Transverse colon (tissue), 4 donors: ENCODE data around the gene SUCLG2. TPM values are rescaled to one million over a fixed set of nuclear protein-coding genes. Genes with fewer than 3 reads are reported as not detected.
"Not testable (repeated sequence)": the region's sequence is repeated elsewhere in the genome, so short reads cannot be mapped to it uniquely, and the experiment has no call there.

Source experiments
- DNase-seq: peaks from one replicate; pipeline ENCODE4 v3.0.0-alpha.2; 2019
- H3K27ac ChIP-seq, 4 donors: fragments of 200-600 bp; sonication (generic); 2 replicates each; pipeline ENCODE4 v1.5.1; 2016 to 2018; ENCODE audit warnings: inconsistent platforms in 4 of 4
- H3K27me3 ChIP-seq: fragments of 200-600 bp; sonication (generic); 2 replicates; pipeline ENCODE4 v1.5.1; 2017; ENCODE audit warnings: inconsistent platforms
- H3K36me3 ChIP-seq, 4 donors: fragments of 200-600 bp; sonication (generic); 2 replicates each; pipeline ENCODE4 v1.5.1; 2017 to 2019; ENCODE audit warnings: inconsistent platforms in 4 of 4
- H3K4me1 ChIP-seq, 4 donors: fragments of 200-600 bp; sonication (generic); 2 replicates each; pipeline ENCODE4 v1.5.1; 2017 to 2020; ENCODE audit warnings: inconsistent platforms in 4 of 4
- H3K4me3 ChIP-seq, 4 donors: fragments of 200-600 bp; sonication (generic); 1 replicate in 1 of 4; 2 replicates in 3 of 4; pipeline versions ENCODE4 v1.5.1 to v1.6.1; 2017 to 2019; ENCODE audit warnings: inconsistent platforms in 4 of 4
- H3K9me3 ChIP-seq, 2 donors: fragments of 200-600 bp; sonication (generic); 2 replicates each; pipeline ENCODE4 v1.5.1; 2017 to 2019; ENCODE audit warnings: inconsistent platforms in 2 of 2
- CTCF ChIP-seq, 5 experiments: fragments of 200-600 bp in 3 of 5; fragments of 450-650 bp in 2 of 5; sonication (generic) in 3 of 5; IDR thresholded peaks; 1 replicate in 2 of 5; 2 replicates in 3 of 5; pipeline ENCODE4 v1.5.1; 2016 to 2017; ENCODE audit warnings: antibody characterized with exemption in 5 of 5, inconsistent platforms in 3 of 5, mild to moderate bottlenecking in 2 of 5, moderate library complexity in 1 of 5
- EP300 ChIP-seq: sonication (generic); formaldehyde crosslinking; IDR thresholded peaks from one replicate; pipeline ENCODE4 v1.6.1; 2017; ENCODE audit warnings: antibody characterized with exemption, low read depth
- POLR2A ChIP-seq: fragments of 450-650 bp; IDR thresholded peaks from one replicate; pipeline ENCODE4 v1.6.1; 2016; ENCODE audit warnings: antibody characterized with exemption, mild to moderate bottlenecking, moderate library complexity
- POLR2AphosphoS5 ChIP-seq, 3 donors: sonication (generic); formaldehyde crosslinking; IDR thresholded peaks; one replicate each; pipeline ENCODE4 v1.6.1; 2016; ENCODE audit warnings: antibody characterized with exemption in 3 of 3
- WGBS, 2 donors: methylation state at CpG; one replicate each; pipeline ENCODE4 v1.1.5; 2018; ENCODE audit warnings: low coverage in 1 of 2; 5-methylcytosine and 5-hydroxymethylcytosine counted together
- in situ Hi-C, 4 donors: fragments of 200-750 bp; cut with MboI; loops; one replicate each; pipeline versions ENCODE4 v1.15.0 to v1.15.1; 2017; ENCODE audit warnings: low sequenced_read_pairs in 3 of 4, low pct_ligation_motif_present in 1 of 4, low pct_unique_long_range_greater_than_20kb in 1 of 4
- intact Hi-C: fragments of 100-400 bp; cut with DNase I; formaldehyde crosslinking; loops from one replicate; pipeline ENCODE4 v1.15.1; 2023; ENCODE audit warnings: low total_unique reads
- total RNA-seq, 4 donors: library from RNA; depleted of rRNA; stranded (reverse); fragments of >200 nt; gene quantifications; one replicate each; pipeline ENCODE4 v1.1.0, GENCODE V29; 2016

Gene SUCLG2
- total RNA-seq, 4 donors from 2014 or later = 59.5 to 269 (median 160) TPM

DNA sequence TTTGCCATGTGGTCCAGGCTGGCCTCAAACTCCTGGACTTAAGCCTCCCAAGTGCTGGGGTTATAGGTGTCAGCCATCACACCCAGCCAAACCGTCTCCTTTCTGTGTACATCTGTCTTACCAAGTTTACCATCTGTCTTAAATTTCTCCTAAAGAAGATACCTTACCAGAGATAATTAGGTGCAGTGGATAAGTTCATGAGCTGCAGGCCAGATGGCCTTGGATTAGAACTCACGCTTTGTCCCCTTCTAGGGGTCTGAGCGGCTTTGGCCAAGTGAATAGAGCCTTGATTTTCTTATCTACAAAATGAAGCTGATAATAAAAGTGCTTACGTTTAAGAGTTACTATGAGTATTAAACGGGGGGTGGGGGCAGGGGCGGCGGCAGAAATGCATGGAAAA lies 103.9 kb downstream of the SUCLG2 start:
- no peak overlapping the region for H3K4me3 ChIP-seq

GRCh38 chr3:67542502-67543250 lies 111.7 kb downstream of the SUCLG2 start:
- in situ Hi-C loops, intact Hi-C loops, H3K27ac ChIP-seq, H3K27me3 ChIP-seq, H3K9me3 ChIP-seq, H3K4me3 ChIP-seq, H3K4me1 ChIP-seq, H3K36me3 ChIP-seq, DNase-seq: not testable (repeated sequence)
- WGBS, 2 donors = 86 to 95% methylated on average over 3 of the region's 3 CpGs

More for the DNA sequence above, 103.9 kb downstream of the SUCLG2 start:
- no peaks in the 10 kb centered on the region for H3K9me3 ChIP-seq
- DNase-seq = no peak
- peaks cover 0 to 6% (median 2%) of the 10 kb centered on the region in 4 donors for H3K4me1 ChIP-seq
- WGBS, 2 donors = 82 to 84% methylated on average over 6 to 7 of the region's 7 CpGs
- in situ Hi-C loops (no loop called here), intact Hi-C loops (no loop called here)
- no peaks in the 10 kb centered on the region for H3K27me3 ChIP-seq
- TF ChIP-seq POLR2AphosphoS5 (IDR thresholded peaks at IDR 0.05) = no peak
- H3K36me3 ChIP-seq = no peaks in the 10 kb centered on the region
- no peak overlapping the region for H3K27ac ChIP-seq

- Histone ChIP-seq H3K36me3 (no peaks in the 10 kb centered on the region), H3K27ac (no peak overlapping the region), H3K9me3 (no peaks in the 10 kb centered on the region), H3K4me1 (peaks cover 0 to 3% (median 0%) of the 10 kb centered on the region in 4 donors), H3K27me3 (no peaks in the 10 kb centered on the region), H3K4me3 (no peak overlapping the region)
- intact Hi-C loops (no loop called here), in situ Hi-C loops (no loop called here)
- no peak for DNase-seq
- WGBS, 2 donors = 57 to 94% methylated on average over 1 to 6 of the region's 8 CpGs
- no peak for TF ChIP-seq CTCF (IDR thresholded peaks at IDR 0.05)
- no peak for TF ChIP-seq EP300
- TF ChIP-seq POLR2A = no peak
- no peak for TF ChIP-seq POLR2AphosphoS5 (IDR thresholded peaks at IDR 0.05)
These were observed 114.1 kb downstream of the SUCLG2 start for GRCh38 chr3:67540198-67540894.

DNA sequence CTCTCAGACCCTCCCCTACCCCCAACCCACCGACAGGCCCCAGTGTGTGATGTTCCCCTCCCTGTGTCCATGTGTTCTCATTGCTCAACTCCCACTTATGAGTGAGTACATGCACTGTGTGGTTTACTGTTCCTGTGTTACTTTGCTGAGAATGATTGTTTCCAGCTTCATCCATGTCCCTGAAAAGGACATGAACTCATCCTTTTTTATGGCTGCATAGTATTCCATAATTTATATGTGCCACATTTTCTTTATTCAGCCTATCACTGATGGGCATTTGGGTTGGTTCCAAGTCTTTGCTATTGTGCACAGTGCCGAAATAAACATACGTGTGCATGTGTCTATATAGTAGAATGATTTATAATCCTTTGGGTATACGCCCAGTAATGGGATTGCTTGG lies 117.2 kb downstream of the SUCLG2 start:
- H3K27me3 ChIP-seq, H3K4me3 ChIP-seq, H3K4me1 ChIP-seq, H3K27ac ChIP-seq, in situ Hi-C loops, H3K36me3 ChIP-seq, DNase-seq, intact Hi-C loops, H3K9me3 ChIP-seq: not testable (repeated sequence)
- WGBS, 2 donors = 72 to 98% methylated on average over 3 to 4 of the region's 4 CpGs

DNA sequence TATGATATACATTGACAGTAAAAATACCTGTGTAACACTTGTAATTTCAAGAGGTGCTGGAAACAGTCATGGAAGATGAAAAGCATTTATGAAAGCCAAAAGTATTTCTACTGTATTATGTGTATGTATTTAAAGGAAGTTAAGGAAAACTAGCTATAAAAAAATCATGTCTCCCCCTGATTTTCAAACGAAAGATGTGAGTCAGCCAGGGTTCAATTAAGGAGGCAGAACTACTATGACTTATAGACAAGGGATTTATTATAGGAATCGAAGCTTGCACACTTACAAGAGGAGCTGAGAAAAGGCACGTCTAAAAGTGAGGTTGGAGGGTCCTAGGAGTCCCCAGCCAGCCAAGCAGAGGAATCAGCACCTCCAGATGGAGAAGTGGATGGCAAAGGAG lies 119.4 kb downstream of the SUCLG2 start:
- intact Hi-C loops (no loop called here), in situ Hi-C loops (no loop called here)
- no peaks in the 10 kb centered on the region for H3K36me3 ChIP-seq
- no peak overlapping the region for H3K27ac ChIP-seq
- WGBS, 2 donors = 40 to 80% methylated on average over 2 to 3 of the region's 3 CpGs
- no peaks in the 10 kb centered on the region for H3K4me1 ChIP-seq
- no peak for DNase-seq
- TF ChIP-seq POLR2AphosphoS5 (IDR thresholded peaks at IDR 0.05) (no peak), CTCF (IDR thresholded peaks at IDR 0.05) (no peak), EP300 (no peak), POLR2A (no peak)
- H3K27me3 ChIP-seq = no peaks in the 10 kb centered on the region
- H3K9me3 ChIP-seq = no peaks in the 10 kb centered on the region
- no peak overlapping the region for H3K4me3 ChIP-seq
